Activated CD4-positive, alpha-beta memory T cell treated with anti-CD3 and anti-CD28 coated beads, Interleukin-2, amount 10 ng/mL, durations not matched to agents 7 days and 5 days (primary cell): ENCODE data around the gene FARP1. TPM values are rescaled to one million over a fixed set of nuclear protein-coding genes. Genes with fewer than 3 reads are reported as not detected.

Experiments used
- CTCF ChIA-PET: fragments of 350-600 bp; sonication (Branson Sonifier 250); formaldehyde crosslinking; loops from one replicate; lab custom pipeline; 2021; ENCODE audit warnings: antibody characterized with exemption, inconsistent platforms; lab: Charles Lee
- POLR2A ChIA-PET: fragments of 350-600 bp; sonication (Branson Sonifier 250); formaldehyde crosslinking; loops from one replicate; lab custom pipeline; 2021; ENCODE audit warnings: antibody characterized with exemption; lab: Charles Lee
- DNase-seq: peaks from one replicate; pipeline ENCODE4 v3.0.0-alpha.2; 2020
- H3K27ac Mint-ChIP-seq: one replicate; pipeline ENCODE4 v1.8.0; 2021; ENCODE audit warnings: mild to moderate bottlenecking, mixed read lengths
- H3K27me3 Mint-ChIP-seq: one replicate; pipeline ENCODE4 v1.8.0; 2021; ENCODE audit warnings: mixed read lengths
- H3K36me3 Mint-ChIP-seq: one replicate; pipeline ENCODE4 v1.8.0; 2021; ENCODE audit warnings: low read depth, mixed read lengths
- H3K4me1 Mint-ChIP-seq: one replicate; pipeline ENCODE4 v1.8.0; 2021; ENCODE audit warnings: mixed read lengths
- H3K4me3 Mint-ChIP-seq: one replicate; pipeline ENCODE4 v1.8.0; 2021; ENCODE audit warnings: mild to moderate bottlenecking, mixed read lengths
- H3K9me3 Mint-ChIP-seq: one replicate; pipeline ENCODE4 v1.8.0; 2021; ENCODE audit warnings: mixed read lengths
- total RNA-seq, 2 experiments: library from RNA; stranded (reverse); gene quantifications; one replicate each; pipeline ENCODE4 v1.2.3, GENCODE V29; 2021

FARP1 gene
- total RNA-seq, 2 experiments from 2014 or later, result 0.50 to 0.75 TPM

DNA sequence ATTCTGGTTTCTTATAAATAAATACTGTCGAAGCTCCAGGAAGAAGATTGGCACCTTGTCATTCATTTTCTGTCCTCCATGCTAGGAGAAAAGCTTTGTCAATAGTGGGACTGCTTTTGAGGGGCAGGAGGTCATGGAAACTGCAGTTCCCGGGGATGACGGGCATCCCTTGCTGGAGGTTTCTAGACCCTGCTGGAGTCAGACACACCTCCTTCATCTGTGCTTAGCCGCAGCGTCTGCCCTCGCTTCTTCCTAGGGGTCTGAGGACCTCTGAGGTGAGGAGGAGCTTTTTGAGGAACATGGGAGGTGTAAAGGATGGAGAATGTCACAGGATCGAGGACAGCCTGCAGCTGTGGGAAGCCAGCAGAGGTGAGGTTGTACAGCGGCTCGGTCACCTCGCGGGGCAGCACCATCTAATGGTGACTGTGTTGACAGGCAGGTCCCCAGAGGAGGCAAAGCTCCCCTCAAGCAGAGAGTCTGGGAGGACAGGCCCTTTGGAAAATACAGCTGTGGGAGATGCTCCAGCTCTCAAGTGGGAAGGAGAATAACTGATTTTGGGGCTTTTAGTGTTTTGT is 206.9 kb downstream of the FARP1 start:
- ChIA-PET CTCF (no interaction called here), POLR2A (no interaction called here)
- Mint-ChIP-seq H3K36me3 (no peaks in the 10 kb centered on the region), H3K27me3 (peaks cover 4% of the 10 kb centered on the region), H3K27ac (no peak overlapping the region), H3K4me3 (no peak overlapping the region), H3K4me1 (no peaks in the 10 kb centered on the region), H3K9me3 (no peaks in the 10 kb centered on the region)
- DNase-seq, result no peak

DNA sequence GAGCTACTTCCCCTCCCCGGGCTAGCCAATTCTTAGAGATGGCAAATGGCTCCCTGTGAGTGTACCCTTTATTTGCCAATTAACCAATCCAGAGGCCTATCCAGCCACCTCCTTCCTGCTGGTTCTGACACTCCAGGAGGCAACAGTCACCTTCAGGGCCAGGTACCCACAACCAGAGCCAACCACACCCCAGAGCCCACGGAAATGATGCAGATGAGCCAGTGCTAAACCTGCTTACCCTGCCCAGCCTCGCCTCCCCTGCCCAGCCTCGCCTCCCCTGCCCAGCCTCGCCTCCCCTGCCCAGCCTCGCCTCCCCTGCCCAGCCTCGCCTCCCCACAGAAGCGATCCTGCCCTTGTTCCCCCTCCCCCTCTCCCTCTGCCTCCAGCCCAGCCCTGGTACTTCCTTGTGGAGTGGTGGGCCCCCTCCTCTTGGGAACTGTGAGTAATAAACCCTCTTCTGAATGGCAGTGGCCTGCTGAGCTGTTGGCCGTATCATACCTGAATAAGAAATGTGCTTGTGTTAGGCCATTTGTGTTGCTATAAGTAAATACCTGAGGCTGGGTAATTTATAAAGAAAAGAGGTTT is 207.9 kb downstream of the FARP1 start:
- H3K27ac Mint-ChIP-seq, result no peak overlapping the region
- CTCF ChIA-PET, result no interaction called here
- POLR2A ChIA-PET, result no interaction called here
- peaks cover 4% of the 10 kb centered on the region for H3K27me3 Mint-ChIP-seq
- no peaks in the 10 kb centered on the region for H3K36me3 Mint-ChIP-seq
- H3K4me1 Mint-ChIP-seq, result no peaks in the 10 kb centered on the region
- no peak for DNase-seq
- no peak overlapping the region for H3K4me3 Mint-ChIP-seq
- H3K9me3 Mint-ChIP-seq, result no peaks in the 10 kb centered on the region

DNA sequence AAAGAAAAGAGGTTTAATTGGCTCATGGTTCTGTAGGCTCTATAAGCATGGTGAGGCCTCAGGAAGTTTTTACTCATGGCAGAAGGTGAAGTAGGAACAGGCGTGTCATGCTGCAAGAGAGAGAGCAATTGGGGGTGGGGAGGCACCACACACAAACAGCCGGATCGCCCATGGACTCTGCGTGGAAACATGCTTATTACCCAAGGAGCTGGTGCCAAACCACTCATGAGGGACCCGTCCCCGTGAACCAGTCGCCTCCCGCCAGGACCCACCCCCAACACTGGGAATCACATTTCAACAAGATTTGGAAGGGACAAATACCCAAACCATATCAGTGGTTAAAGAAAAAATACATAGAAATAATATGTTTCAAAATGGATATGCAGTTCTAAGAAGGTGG is 208.7 kb downstream of the FARP1 start:
- ChIA-PET CTCF (no interaction called here), POLR2A (no interaction called here)
- Mint-ChIP-seq H3K9me3 (no peaks in the 10 kb centered on the region), H3K4me1 (no peaks in the 10 kb centered on the region), H3K4me3 (no peak overlapping the region), H3K36me3 (no peaks in the 10 kb centered on the region), H3K27ac (no peak overlapping the region), H3K27me3 (peaks cover 4% of the 10 kb centered on the region)
- DNase-seq, result no peak

DNA sequence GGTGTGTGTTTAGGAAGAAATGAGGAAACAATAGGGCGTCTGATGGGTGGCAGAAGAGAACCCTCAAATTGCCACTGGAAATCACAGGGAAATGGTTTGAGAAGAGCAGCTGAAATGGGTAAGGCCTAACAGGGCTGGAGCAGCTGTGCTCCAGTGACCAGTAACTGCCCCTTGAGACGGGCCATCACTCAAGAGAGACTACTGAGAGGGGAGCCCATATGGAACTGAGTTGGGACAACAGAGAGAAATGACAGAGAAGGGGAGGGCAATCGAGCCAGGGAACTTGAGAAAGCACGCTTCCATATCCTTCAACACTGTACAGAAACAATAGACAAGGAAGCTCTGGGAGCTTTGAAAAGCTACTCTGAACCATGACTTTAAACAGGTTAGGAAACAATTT is 209.3 kb downstream of the FARP1 start:
- DNase-seq, result no peak
- ChIA-PET POLR2A (no interaction called here), CTCF (no interaction called here)
- Mint-ChIP-seq H3K36me3 (no peaks in the 10 kb centered on the region), H3K4me1 (no peaks in the 10 kb centered on the region), H3K4me3 (no peak overlapping the region), H3K27me3 (peaks cover 4% of the 10 kb centered on the region), H3K9me3 (no peaks in the 10 kb centered on the region), H3K27ac (no peak overlapping the region)

DNA sequence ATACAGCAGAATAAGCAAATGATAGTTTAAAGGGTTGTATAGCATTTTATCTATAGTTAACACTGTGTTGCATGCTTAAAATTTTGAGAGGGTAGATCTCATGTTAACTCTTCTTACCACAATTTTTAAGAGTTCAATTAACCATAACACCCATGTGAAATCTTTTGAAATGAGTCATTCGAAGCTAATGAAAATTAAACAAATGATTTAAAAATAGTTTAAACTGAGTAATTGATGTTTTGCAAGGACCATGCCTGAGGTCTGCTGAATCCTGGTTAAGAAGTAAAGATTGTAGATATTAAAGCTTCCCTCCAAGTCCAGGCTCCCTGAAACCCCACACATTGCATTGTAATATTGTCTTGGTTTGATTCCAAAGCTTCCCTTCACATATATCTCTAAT is 210.9 kb downstream of the FARP1 start:
- Mint-ChIP-seq H3K27ac (no peak overlapping the region), H3K27me3 (peaks cover 6% of the 10 kb centered on the region), H3K36me3 (no peaks in the 10 kb centered on the region), H3K4me1 (no peaks in the 10 kb centered on the region), H3K4me3 (no peak overlapping the region), H3K9me3 (no peaks in the 10 kb centered on the region)
- POLR2A ChIA-PET, result no interaction called here
- no peak for DNase-seq
- CTCF ChIA-PET, result interaction anchor here (1.2 kb wide), 1 partner anchor 498 kb away, joined by 3 read pairs; no protein-coding TSS in a partner anchor

DNA sequence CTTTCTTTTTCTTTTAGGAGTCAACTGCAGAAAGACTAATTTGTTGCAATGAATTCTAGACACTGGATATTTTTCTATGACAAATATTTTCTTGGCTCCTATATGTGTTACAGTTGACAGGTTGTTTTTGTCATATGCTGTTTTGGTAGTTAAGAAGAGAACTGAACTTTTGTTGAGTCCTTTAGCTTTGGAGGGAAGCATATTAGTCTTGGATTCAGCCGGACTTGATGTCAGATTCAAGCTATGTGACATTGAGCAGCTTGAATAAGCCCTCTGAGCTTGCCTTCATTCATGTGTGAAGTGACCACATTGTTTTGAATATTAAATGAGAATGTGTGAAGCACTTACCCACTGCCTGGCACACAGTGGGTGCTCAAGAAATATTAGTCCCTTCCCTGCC is 216.0 kb downstream of the FARP1 start:
- Mint-ChIP-seq H3K4me1 (no peaks in the 10 kb centered on the region), H3K27me3 (peaks cover 8% of the 10 kb centered on the region), H3K27ac (no peak overlapping the region), H3K9me3 (no peaks in the 10 kb centered on the region), H3K36me3 (no peaks in the 10 kb centered on the region), H3K4me3 (no peak overlapping the region)
- ChIA-PET CTCF (no interaction called here), POLR2A (no interaction called here)
- DNase-seq, result no peak

DNA sequence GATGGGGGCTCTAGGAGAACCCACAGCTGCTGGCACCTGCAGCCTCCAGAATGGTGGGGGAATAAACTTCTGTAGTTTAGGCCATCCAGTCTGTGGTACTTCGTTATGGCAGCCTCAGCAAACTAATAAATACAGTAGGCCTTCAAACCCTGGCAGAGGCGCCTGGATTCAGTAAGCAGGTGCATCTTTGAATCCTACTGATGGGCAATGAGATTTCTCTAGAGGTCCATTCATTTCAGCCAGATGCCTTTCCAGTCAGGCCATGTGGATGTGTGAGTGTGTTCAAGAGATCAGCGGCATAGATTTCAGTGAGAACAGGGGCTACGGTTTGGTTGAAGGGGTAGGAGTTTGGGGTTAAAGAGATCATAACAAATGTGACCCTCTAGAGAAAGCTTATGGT is 217.7 kb downstream of the FARP1 start:
- Mint-ChIP-seq H3K27me3 (peaks cover 6% of the 10 kb centered on the region), H3K4me3 (no peak overlapping the region), H3K9me3 (no peaks in the 10 kb centered on the region), H3K36me3 (no peaks in the 10 kb centered on the region), H3K27ac (no peak overlapping the region), H3K4me1 (no peaks in the 10 kb centered on the region)
- CTCF ChIA-PET, result no interaction called here
- DNase-seq, result no peak
- POLR2A ChIA-PET, result no interaction called here

DNA sequence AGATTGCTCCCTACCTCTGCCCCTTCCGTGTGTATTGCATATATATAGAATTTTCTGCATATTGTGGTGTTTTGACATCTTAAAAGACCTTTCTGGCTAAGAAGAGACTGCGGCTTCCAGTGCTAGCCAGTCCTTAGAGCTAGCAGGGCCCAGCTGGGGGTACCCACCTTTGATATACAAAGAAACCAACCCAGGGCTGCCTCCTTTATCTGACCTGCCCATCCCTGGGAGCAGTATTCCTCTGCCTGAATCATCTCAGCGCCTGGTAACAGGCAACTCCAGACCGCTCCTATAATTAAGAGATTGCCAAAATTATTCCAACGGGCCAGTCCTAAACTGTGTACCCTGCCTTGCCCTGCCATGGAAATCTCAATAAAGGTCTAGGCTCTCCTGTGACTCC is 220.4 kb downstream of the FARP1 start:
- H3K4me3 Mint-ChIP-seq, result no peak overlapping the region
- CTCF ChIA-PET, result no interaction called here
- no peak overlapping the region for H3K27ac Mint-ChIP-seq
- POLR2A ChIA-PET, result no interaction called here
- H3K27me3 Mint-ChIP-seq, result peaks cover 7% of the 10 kb centered on the region
- DNase-seq, result no peak
- no peaks in the 10 kb centered on the region for H3K4me1 Mint-ChIP-seq
- no peaks in the 10 kb centered on the region for H3K36me3 Mint-ChIP-seq
- H3K9me3 Mint-ChIP-seq, result no peaks in the 10 kb centered on the region

DNA sequence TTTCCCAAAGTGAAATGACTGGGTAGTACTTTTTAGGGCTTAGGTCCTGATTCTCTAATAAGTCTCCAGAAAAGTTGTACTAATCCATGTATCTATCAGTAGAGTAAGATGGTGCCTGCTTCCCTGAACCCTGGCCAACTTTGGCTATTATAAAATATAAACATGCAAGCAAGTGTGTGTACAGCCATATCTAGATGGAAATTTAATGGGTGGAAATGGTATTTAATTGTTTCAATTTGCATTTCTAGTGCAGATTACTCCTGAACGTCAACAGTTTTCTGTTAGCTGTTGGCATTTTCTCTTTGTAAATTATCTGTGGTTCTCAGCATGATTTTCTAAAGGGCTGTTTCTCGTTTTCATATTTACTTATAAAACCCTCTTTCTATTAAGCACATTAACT is 221.3 kb downstream of the FARP1 start:
- H3K27me3 Mint-ChIP-seq, result peaks cover 7% of the 10 kb centered on the region
- ChIA-PET POLR2A (no interaction called here), CTCF (interaction anchor here (1.4 kb wide), 1 partner anchor 289 kb away, joined by 4 read pairs; no protein-coding TSS in a partner anchor)
- H3K4me1 Mint-ChIP-seq, result no peaks in the 10 kb centered on the region
- no peaks in the 10 kb centered on the region for H3K9me3 Mint-ChIP-seq
- no peak for DNase-seq
- H3K4me3 Mint-ChIP-seq, result no peak overlapping the region
- H3K27ac Mint-ChIP-seq, result no peak overlapping the region
- H3K36me3 Mint-ChIP-seq, result no peaks in the 10 kb centered on the region

DNA sequence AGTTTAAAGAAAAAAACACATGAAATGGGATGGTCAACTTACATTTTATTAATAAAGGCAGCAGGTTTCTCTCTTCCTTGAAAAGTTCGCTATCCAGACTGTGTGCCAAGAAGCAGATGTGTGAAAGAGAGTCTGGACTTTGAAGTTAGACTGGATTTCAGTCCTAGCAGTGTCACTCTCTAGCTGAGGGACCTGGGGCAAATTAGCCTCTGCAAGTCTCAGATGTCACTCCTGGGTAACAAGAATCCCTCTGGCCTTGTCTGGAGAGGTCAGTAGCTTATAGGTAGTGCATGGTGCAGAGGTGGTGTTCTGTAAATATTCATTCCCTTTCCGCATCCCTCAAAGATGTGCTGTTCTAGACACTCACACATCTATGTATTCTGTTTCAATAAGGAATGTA is 221.8 kb downstream of the FARP1 start:
- H3K27me3 Mint-ChIP-seq, result peaks cover 7% of the 10 kb centered on the region
- ChIA-PET CTCF (interaction anchor here (1.4 kb wide), 1 partner anchor 289 kb away, joined by 4 read pairs; no protein-coding TSS in a partner anchor), POLR2A (no interaction called here)
- no peak for DNase-seq
- no peak overlapping the region for H3K27ac Mint-ChIP-seq
- no peak overlapping the region for H3K4me3 Mint-ChIP-seq
- H3K4me1 Mint-ChIP-seq, result no peaks in the 10 kb centered on the region
- H3K9me3 Mint-ChIP-seq, result no peaks in the 10 kb centered on the region
- H3K36me3 Mint-ChIP-seq, result no peaks in the 10 kb centered on the region

DNA sequence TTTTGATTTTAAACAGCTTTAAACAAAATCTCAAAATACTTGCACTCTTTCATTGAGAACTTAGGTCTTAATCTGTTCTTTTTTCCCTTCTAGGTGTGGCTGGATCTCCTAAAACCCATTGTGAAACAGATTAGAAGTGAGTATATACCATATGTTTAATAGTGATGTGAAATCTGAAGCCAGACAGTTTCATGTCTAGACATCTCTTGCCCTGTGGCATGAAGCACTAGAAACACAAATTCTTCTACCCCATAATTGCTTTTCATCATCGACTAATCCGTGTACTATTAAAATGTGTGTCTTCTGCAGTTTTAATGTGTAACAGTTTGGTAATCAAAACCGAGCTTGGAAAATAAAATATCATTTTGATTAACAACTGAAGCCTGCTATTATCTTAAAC is 222.4 kb downstream of the FARP1 start:
- POLR2A ChIA-PET, result no interaction called here
- Mint-ChIP-seq H3K4me1 (no peaks in the 10 kb centered on the region), H3K27ac (no peak overlapping the region)

DNA sequence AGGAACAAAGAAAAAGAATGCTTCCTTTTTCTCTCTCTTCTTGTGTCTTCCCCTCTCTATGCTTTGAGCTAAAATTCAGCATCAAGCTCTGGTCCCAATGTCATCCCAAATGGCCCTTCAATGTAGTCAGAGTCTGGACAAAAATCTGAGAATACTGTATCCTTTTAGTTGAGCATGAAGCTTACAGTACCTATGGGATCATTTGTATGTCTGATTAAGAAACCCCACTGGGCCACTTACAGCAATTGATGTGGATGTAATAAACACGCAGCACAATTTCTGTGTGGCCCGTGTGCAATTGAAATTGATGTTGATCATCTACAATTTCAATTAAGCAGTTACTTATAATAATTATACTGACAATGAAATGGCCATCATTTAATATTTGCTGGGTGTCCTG is 223.1 kb downstream of the FARP1 start:
- Mint-ChIP-seq H3K36me3 (no peaks in the 10 kb centered on the region), H3K27ac (no peak overlapping the region), H3K4me1 (no peaks in the 10 kb centered on the region), H3K27me3 (peaks cover 7% of the 10 kb centered on the region), H3K4me3 (no peak overlapping the region), H3K9me3 (no peaks in the 10 kb centered on the region)
- CTCF ChIA-PET, result interaction anchor here (0.6 kb wide), 1 partner anchor 39 kb away, joined by 3 read pairs; no protein-coding TSS in a partner anchor
- no peak for DNase-seq
- POLR2A ChIA-PET, result no interaction called here

More for the DNA sequence above, 222.4 kb downstream of the FARP1 start:
- no peak for DNase-seq
- peaks cover 7% of the 10 kb centered on the region for H3K27me3 Mint-ChIP-seq
- H3K36me3 Mint-ChIP-seq, result no peaks in the 10 kb centered on the region
- H3K9me3 Mint-ChIP-seq, result no peaks in the 10 kb centered on the region
- CTCF ChIA-PET, result interaction anchor here (1.4 kb wide), 1 partner anchor 288 kb away, joined by 4 read pairs; no protein-coding TSS in a partner anchor
- no peak overlapping the region for H3K4me3 Mint-ChIP-seq

DNA sequence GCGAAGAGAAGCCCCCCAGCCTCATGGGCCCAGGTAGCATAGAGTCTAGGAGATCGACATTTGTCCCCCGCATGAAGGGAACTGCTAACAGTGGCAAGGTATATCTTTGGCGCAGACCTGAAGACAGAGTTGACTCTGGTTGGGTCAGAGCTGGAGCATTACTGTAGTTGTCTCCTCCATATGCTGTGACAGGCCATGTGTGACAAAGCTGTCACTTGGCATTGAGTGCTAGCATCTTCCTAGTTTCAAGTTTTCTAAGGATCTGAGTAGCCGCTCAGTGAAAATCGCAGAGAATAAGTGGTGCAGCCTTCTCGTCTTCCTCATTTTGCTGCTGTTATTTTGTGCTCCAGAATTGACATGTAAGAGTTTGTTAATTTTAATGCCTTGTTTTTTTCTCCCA is 223.5 kb downstream of the FARP1 start:
- no peaks in the 10 kb centered on the region for H3K9me3 Mint-ChIP-seq
- DNase-seq, result no peak
- POLR2A ChIA-PET, result no interaction called here
- no peaks in the 10 kb centered on the region for H3K4me1 Mint-ChIP-seq
- H3K27ac Mint-ChIP-seq, result no peak overlapping the region
- CTCF ChIA-PET, result interaction anchor here (0.6 kb wide), 1 partner anchor 39 kb away, joined by 3 read pairs; no protein-coding TSS in a partner anchor
- no peaks in the 10 kb centered on the region for H3K36me3 Mint-ChIP-seq
- no peak overlapping the region for H3K4me3 Mint-ChIP-seq
- peaks cover 7% of the 10 kb centered on the region for H3K27me3 Mint-ChIP-seq

DNA sequence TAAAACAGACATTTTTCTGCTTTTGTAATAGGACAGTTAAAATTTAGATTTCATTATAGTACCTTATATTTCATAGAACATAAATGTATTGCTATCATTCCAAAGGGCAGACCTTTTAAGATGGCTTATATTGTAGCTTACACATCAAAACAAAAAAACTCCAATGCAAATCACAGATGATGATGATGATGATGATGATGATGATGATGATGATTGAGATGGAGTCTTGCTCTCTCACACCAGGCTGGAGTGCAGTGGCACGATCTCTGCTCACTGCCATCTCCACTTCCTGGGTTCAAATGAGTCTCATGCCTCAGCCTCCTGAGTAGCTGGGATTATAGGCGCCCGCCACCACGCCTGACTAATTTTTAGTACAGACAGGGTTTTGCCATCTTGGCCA is 224.1 kb downstream of the FARP1 start:
- H3K27me3 Mint-ChIP-seq, result peaks cover 7% of the 10 kb centered on the region
- H3K4me1 Mint-ChIP-seq, result no peaks in the 10 kb centered on the region
- no peak overlapping the region for H3K4me3 Mint-ChIP-seq
- ChIA-PET CTCF (interaction anchor here (1.1 kb wide), 1 partner anchor 286 kb away, joined by 3 read pairs; no protein-coding TSS in a partner anchor), POLR2A (no interaction called here)
- no peak overlapping the region for H3K27ac Mint-ChIP-seq
- no peak for DNase-seq
- H3K36me3 Mint-ChIP-seq, result no peaks in the 10 kb centered on the region
- no peaks in the 10 kb centered on the region for H3K9me3 Mint-ChIP-seq
